Measurements from ENCODE around the gene ZNF226.
"Not testable (repeated sequence)": the region's sequence is repeated elsewhere in the genome, so short reads cannot be mapped to it uniquely, and the experiment has no call there.

GRCh38 chr19:44220761-44221160 is 55.9 kb downstream of the ZNF226 start:
- TF ChIP-seq ZNF274 (IDR thresholded peaks at IDR 0.05; ENCODE audit: low read length); ZNF274 (tag by site-specific recombination; IDR thresholded peaks at IDR 0.05; ENCODE audit: borderline replicate concordance); ZNF513 (tag by site-specific recombination; IDR thresholded peaks at IDR 0.05); CTCF (tag by site-specific recombination; IDR thresholded peaks at IDR 0.05); PATZ1 (tag by site-specific recombination; IDR thresholded peaks at IDR 0.05); ZNF449 (tag by site-specific recombination; IDR thresholded peaks at IDR 0.05); ZNF398 (tag by site-specific recombination; IDR thresholded peaks at IDR 0.05); ZNF558 (tag by site-specific recombination; IDR thresholded peaks at IDR 0.05); REST (tag by site-specific recombination; IDR thresholded peaks at IDR 0.05); ZNF148 (tag by site-specific recombination; IDR thresholded peaks at IDR 0.05; ENCODE audit: borderline replicate concordance); ZFP3 (tag by site-specific recombination; IDR thresholded peaks at IDR 0.05; ENCODE audit: low read depth); ZNF785 (tag by site-specific recombination; IDR thresholded peaks at IDR 0.05): not testable (repeated sequence)

Data from HEK293 (cell line).